GM19099 (cell line): ENCODE results near the gene C1orf167.

Source experiments
- POLR2A ChIP-seq: IDR thresholded peaks from 3 replicates; pipeline ENCODE4 v1.6.1; 2011; ENCODE audit warnings: low read depth; ENCODE audit not compliant: insufficient read length; ENCODE audit errors: extremely low read depth

Gene C1orf167

DNA sequence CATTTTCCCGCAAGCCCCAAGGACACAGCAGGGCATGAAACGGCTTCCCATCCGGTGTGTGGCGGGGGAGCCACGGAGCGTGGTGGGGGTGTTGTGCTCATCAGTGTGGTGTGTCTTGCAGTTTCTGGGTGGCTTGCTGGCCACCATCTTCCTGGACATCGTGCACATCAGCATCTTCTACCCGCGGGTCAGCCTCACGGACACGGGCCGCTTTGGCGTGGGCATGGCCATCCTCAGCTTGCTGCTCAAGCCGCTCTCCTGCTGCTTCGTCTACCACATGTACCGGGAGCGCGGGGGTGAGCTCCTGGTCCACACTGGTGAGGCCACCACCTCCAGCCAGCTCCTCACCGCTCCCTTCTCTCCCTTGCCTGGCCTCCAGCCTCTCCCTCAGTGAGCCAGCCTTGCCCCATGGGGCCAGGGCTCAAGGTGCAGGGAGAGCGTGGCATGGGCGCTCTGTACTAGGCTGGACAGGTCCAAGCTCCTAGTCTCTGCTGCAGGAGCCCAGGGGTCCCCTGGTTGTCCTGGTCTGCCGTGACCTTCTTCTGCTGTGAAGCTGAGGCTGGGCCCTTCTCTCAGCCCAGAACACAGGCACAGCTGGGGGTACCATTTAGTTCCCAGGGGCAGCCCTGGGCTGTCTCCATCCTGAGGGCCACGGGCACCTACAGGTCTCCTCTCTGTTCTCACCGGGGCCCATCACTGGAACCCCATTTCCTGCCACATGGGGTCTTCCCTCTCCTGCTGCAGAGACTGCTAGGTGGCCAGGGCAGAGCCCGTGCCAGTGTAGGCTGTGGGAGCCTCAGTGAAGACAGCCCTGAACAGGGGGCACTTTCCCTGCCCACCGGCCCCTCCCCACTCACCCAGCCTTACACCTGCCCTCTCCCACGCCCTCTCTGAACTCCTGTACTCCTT, 13.4 kb upstream of the C1orf167 start:
- no peak for TF ChIP-seq POLR2A

DNA sequence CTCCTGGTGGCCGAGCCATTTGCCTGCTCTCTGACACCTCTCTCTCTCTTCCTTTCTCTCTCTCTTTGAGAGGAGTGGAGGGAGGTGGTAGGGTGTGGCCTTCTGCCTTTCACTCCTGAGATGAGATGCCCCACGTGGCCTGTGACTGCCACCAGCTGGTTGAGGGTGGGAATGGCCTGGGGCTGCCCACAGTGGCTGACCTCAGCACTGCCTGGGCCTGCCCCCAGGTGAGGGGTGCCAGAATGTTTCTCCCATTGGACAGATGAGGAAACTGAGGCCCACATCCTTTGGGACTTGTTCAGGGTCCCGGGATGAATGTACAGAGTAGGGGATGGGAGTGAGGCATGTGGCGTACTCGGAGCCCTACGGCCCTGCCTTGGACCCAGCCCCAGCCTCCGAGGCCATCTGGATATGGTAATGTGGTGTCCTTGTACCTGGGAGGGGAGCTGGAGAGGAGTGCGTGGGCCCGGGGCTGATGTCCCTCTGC, 12.7 kb upstream of the C1orf167 start:
- no peak for TF ChIP-seq POLR2A

DNA sequence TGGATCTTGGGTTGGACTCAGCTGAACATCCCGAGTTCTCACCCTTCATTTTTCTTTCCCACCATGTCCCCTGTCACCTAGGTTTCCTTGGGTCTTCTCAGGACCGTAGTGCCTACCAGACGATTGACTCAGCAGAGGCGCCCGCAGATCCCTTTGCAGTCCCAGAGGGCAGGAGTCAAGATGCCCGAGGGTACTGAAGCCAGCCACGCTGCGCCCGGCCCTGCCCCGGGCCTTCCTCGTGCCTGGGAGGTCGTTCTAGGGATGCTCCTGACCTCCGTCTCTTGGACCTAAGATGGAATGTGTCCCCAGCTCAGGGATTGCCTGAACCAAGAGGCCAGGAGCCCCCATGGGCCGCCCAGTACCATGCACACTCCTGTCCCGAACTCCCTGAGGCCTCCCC, 12.0 kb upstream of the C1orf167 start:
- no peak for TF ChIP-seq POLR2A

DNA sequence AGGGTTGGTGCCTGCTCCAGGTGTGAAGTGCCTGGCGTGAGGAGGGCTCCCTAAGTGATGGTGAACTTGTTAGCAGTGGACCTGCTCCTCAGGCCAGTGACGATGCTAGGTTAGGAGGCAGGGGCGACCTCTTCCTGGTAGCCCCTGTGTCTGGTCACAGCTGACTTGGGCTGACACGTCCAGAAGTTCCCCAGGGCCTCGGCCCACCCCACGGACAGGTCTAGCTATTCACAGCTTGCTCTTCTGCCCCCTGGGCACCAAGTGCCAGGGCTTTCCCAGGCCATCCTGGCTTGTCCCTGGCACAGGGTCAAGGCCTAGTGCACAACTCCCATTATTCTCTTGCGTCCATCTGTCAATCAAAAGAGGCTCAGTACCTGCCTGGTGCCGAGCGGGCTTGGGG, 10.9 kb upstream of the C1orf167 start:
- no peak for TF ChIP-seq POLR2A

DNA sequence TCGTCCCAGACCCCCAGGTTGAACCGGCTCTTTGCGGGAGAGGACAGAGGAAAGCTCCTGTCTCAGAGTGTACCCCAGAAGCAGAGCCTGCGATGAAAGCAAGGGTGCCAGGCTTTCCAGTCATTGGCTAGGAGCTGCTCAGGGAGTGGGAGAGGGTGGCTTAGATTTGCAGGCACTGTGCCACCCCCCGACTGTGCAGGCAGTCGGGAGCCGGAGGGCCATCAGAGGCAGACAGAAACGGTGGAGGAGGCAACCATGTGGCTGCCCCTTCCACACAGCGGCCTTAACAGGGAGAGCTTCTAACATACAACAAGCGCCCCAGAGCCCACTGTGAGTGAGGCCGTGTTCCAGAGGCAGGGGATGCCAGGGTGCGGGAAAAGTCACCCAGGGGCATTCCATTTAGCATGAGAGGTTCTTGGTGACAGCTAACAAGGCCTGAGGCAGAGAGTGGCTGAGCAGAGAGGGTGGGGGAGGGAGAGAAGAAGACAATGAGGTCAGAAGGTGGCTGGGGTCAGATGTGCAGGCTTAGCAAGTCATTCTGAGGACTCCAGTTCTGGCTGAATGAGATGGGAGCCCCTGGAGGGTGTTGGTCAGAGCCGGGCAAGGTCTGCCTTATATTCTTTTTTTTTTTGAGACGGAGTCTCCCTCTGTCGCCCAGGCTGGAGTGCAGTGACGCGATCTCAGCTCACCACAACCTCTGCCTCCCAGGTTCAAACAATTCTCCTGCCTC, 9.5 kb upstream of the C1orf167 start:
- TF ChIP-seq POLR2A: no peak

DNA sequence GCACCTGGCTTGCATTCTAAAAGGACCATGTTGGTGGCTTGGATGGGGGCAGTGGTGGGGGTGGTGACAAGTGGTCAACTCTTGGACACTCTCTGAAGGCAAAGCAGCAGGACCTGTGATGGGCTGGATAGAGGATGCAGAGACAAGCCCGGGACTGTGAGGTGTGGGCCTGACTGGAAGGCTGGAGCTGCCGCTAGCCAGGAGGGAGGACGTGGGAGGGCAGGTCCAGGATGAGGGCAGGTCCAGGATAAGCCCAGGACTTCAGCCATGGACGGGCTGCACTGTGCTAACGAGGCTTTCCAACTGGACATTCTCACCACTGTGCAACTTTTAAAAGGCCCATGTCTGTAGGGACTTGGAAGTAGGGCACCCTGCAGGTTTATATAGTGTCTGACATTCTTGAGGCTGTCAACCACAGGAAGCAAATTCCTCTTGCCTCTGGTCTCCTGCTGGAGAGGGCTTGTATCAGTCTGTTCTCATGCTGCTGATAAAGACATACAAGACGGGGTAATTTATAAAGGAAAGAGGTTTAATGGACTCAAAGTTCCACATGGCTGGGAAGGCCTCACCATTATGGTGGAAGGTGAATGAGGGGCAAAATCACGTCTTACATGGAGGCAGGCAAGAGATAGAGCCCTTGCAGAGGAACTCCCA, 8.3 kb upstream of the C1orf167 start:
- TF ChIP-seq POLR2A: no peak

DNA sequence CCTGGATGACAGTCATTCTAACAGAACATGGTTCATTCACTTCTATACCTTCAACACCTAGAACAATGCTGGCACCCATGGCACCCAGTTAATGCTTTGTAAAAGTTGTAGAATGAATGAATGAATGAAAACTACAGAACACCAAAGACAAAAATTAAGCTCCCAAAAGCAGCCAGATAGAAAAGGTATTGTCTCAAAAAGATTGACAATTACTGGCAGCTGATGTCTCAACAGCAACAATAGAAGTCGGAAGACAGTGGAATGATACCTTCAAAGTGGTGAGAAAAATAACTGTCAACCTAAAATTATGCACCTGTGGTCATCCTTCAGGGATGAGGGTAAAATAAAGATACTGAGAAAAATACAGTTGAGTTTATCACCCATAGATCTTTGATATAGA, 4.9 kb upstream of the C1orf167 start:
- no peak for TF ChIP-seq POLR2A

DNA sequence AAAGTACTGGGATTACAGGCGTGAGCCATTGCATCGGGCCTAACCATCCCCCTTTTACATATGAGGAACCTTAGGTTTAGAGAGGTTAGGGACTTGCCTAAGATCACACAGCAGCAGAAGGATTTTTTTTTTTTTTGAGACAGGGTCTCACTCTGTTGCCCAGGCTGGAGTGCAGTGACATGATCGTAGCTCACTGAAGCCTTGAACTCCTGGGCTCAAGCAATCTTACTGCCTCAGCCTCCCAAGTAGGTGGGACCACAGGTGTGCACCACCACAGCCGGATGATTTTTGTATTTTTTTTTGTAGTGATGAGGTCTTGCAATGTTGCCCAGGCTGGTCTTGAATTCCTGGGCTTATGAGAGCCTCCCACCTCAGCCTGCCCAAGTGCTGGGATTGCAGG, 2.2 kb upstream of the C1orf167 start:
- no peak for TF ChIP-seq POLR2A

DNA sequence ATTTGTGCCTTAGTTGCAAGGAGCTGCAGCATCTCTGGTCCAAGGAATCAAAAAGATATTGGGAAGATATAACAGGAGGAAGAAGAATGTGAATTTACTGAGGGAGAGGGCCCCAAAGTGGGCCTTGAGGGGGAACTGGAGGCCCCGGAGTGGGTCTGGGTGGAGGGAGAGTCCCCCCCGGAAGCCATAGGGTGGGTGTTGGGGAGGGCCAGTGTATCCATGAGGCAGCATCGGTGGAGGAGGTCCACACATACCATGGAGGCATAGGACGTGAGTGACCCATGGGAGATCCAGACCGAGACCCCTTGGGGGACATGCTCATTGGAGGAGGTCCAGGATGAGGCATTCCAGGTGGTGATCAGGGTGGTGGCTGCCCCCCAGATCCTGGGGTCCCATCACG, 708 bp upstream of the C1orf167 start:
- no peak for TF ChIP-seq POLR2A

DNA sequence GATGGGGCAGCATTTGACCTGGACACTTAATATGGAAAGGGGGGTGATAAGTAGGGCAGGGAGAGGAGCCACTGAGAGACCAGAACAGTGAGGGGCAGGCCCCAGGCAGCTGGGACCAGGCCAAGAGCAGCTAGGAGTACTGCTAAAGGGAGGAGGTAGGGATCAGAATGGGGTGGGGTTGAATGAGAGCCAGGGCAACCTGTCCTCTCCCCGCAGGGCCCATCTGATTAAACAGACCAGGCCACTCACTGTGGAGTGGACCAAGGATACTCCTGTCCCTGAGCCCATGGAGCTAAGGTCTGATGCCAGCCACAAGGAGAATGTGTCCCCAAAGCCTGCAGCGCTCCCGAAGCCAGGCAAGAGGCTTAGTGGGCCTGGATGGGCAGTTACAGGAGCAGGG, 2.1 kb downstream of the C1orf167 start:
- no peak for TF ChIP-seq POLR2A

DNA sequence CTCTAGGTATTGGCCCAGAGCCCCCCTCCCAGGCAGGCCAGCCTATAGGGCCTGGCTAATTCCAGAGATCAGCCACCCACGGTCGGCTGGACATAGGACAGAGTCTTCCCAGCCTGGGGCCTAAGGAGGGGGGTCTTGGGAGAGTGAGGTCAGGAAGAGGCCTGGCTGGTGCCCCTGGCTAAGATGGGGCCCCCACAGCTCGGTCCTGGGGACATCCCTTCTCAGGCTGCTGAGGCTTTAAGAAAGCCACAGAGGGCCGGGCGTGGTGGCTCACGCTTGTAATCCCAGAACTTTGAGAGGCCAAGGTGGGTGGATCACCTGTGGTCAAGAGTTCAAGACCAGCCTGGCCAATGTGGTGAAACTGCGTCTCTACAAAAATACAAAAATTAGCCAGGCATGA, 2.5 kb downstream of the C1orf167 start:
- TF ChIP-seq POLR2A: no peak

DNA sequence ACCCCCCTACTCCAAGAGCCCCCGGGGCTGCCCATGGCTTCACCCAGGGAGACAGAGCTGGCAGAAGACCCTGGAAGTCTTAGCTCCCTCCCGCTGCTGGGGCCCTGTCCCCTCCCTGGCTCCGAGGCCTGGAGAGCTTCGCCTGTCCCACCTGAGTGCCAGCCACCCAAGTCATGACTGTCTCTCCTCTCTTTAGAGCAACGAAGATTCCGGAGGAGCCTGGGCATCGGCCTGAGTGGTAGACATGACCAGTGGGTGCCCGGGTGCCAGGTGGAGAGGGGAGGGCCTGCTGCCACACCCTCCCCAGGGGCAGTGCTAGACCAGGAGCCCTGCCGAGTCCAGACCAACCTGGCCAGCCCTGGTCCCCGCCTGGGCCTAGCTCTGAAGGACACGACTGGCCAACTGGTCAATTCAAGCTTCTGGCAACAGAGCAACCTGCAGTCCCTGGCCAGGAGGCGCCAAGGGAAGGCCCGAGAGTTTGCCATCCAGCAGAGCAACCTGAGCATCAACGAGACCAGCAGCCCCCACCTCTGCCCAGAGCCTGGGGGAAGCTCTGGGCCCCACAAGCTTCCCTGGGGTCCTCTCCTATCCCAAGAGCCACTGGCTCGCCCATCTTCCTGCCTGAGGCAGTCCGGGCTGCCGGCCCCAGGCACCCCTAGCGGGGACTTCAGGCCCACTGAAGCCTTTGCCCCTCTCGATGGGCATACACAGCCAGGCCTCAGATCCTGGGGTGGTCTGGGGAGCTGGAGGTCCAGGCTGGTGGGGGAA, 3.9 kb downstream of the C1orf167 start:
- no peak for TF ChIP-seq POLR2A

DNA sequence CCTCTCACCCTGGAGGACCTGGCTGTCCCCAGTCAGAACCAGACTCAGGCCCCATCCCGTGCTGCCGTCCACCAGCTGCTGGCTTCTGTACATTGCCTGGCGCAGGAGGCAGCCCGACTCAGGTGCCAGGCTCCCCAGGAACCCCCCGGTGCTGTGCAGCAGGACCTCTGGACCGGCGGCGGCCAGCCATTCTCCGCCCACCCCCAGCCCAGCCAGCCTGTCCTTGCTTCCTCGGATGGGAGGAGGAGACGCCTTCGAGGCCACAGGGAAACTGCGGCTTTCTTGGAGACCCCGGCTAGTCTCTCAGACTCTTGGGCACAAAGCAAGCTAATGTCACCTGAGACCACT, 4.4 kb downstream of the C1orf167 start:
- no peak for TF ChIP-seq POLR2A

DNA sequence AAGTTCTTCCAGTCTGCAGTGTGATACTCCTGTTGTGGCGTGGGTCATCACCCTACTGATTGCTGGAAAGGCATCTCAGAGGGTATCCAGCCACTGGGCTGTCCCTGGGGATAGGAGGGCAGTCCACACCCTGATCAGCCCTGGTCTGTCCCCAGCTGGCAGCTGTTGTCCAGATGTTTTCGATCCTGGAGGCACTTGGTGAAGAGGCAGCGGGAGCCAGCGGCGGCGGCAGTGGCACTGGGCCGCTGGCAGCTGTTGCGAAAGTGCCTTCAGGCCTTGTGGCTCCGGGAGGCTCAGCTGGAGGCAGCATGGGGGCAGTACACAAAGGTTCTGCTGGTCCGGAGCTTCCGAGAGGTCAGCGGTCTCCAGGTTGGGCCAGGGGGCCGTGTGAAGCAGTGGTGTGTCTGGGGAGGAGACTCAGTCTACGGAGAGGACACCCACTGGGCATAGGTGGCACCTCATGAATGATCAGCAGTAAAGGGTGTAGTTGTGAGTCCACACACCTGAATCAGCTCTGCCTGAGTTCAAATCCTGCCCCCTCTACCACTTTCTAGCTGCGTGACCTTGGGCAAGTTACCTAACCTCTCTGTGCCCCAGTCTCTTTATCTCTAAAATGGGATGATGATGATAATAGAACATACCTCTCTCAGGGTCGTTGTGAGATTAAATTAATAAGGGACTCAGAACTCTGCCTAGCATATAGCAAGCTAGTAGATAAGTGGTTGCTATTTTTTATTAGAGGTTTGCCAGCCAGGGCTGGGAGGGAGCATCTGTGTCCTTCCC, 6.1 kb downstream of the C1orf167 start:
- no peak for TF ChIP-seq POLR2A
